Nephron progenitor cell (in vitro differentiated cells): ENCODE measurements around the gene NAMPT.

Source experiments
- DNase-seq: peaks from one replicate; pipeline ENCODE4 v3.0.0; 2021
- H3K27ac Mint-ChIP-seq: 2 replicates; pipeline ENCODE4 v1.8.0; 2021; ENCODE audit warnings: mild to moderate bottlenecking, moderate library complexity, mixed read lengths
- H3K27me3 Mint-ChIP-seq: 2 replicates; pipeline ENCODE4 v1.8.0; 2021; ENCODE audit warnings: mild to moderate bottlenecking, low read depth, mixed read lengths; ENCODE audit not compliant: poor library complexity
- H3K36me3 Mint-ChIP-seq: 2 replicates; pipeline ENCODE4 v1.8.0; 2021; ENCODE audit warnings: low read depth, mixed read lengths
- H3K4me1 Mint-ChIP-seq: 2 replicates; pipeline ENCODE4 v1.8.0; 2021; ENCODE audit warnings: mixed read lengths
- H3K4me3 Mint-ChIP-seq: 2 replicates; pipeline ENCODE4 v1.8.0; 2021; ENCODE audit warnings: mild to moderate bottlenecking, moderate library complexity, mixed read lengths
- H3K9me3 Mint-ChIP-seq: 2 replicates; pipeline ENCODE4 v1.8.0; 2021; ENCODE audit warnings: mild to moderate bottlenecking, moderate library complexity, mixed read lengths
- CTCF ChIP-seq: fragments of 200-600 bp; sonication (generic); IDR thresholded peaks from 2 replicates; pipeline ENCODE4 v1.5.0; 2021; ENCODE audit warnings: antibody characterized with exemption

NAMPT gene

GRCh38 chr7:106281585-106282318, 3.0 kb downstream of the NAMPT start:
- no peak for DNase-seq
- Mint-ChIP-seq H3K27ac (no peak overlapping the region), H3K27me3 (no peaks in the 10 kb centered on the region), H3K4me3 (no peak overlapping the region), H3K4me1 (peaks cover 44% of the 10 kb centered on the region), H3K9me3 (no peaks in the 10 kb centered on the region), H3K36me3 (peaks cover 29% of the 10 kb centered on the region)
- no peak for TF ChIP-seq CTCF

- Mint-ChIP-seq H3K9me3 (no peaks in the 10 kb centered on the region), H3K4me3 (no peak overlapping the region), H3K4me1 (peaks cover 41% of the 10 kb centered on the region), H3K27ac (no peak overlapping the region), H3K36me3 (peaks cover 36% of the 10 kb centered on the region), H3K27me3 (no peaks in the 10 kb centered on the region)
- no peak for TF ChIP-seq CTCF
- no peak for DNase-seq
These were observed 3.7 kb downstream of the NAMPT start for GRCh38 chr7:106281127-106281526.

- DNase-seq: no peak
- H3K4me1 Mint-ChIP-seq: peaks cover 34% of the 10 kb centered on the region
- peaks cover 51% of the 10 kb centered on the region for H3K36me3 Mint-ChIP-seq
- no peak overlapping the region for H3K4me3 Mint-ChIP-seq
- no peaks in the 10 kb centered on the region for H3K27me3 Mint-ChIP-seq
- H3K27ac Mint-ChIP-seq: peak overlapping the region; percentile 14
- no peaks in the 10 kb centered on the region for H3K9me3 Mint-ChIP-seq
- TF ChIP-seq CTCF: no peak
These were observed 5.2 kb downstream of the NAMPT start for GRCh38 chr7:106279425-106280197.

- no peak for TF ChIP-seq CTCF
- Mint-ChIP-seq H3K27ac (no peak overlapping the region), H3K9me3 (no peaks in the 10 kb centered on the region), H3K4me1 (peaks cover 31% of the 10 kb centered on the region), H3K4me3 (no peak overlapping the region), H3K36me3 (peaks cover 60% of the 10 kb centered on the region), H3K27me3 (no peaks in the 10 kb centered on the region)
- DNase-seq: no peak
These were observed 6.1 kb downstream of the NAMPT start for GRCh38 chr7:106278695-106279094.

GRCh38 chr7:106277976-106278375, 6.8 kb downstream of the NAMPT start:
- no peak for TF ChIP-seq CTCF
- peaks cover 65% of the 10 kb centered on the region for H3K36me3 Mint-ChIP-seq
- H3K27me3 Mint-ChIP-seq: no peaks in the 10 kb centered on the region
- no peak overlapping the region for H3K27ac Mint-ChIP-seq
- no peak overlapping the region for H3K4me3 Mint-ChIP-seq
- peaks cover 24% of the 10 kb centered on the region for H3K4me1 Mint-ChIP-seq
- H3K9me3 Mint-ChIP-seq: no peaks in the 10 kb centered on the region
- no peak for DNase-seq
